Activated effector memory CD4-positive, alpha-beta T cell treated with Interleukin-2 at 50 U/mL for 16 hours (primary cell): ENCODE data around the gene CCDC40.

Experiments
- DNase-seq: peaks from one replicate; pipeline ENCODE4 v3.0.0-alpha.2; 2020

The CCDC40 gene

DNA sequence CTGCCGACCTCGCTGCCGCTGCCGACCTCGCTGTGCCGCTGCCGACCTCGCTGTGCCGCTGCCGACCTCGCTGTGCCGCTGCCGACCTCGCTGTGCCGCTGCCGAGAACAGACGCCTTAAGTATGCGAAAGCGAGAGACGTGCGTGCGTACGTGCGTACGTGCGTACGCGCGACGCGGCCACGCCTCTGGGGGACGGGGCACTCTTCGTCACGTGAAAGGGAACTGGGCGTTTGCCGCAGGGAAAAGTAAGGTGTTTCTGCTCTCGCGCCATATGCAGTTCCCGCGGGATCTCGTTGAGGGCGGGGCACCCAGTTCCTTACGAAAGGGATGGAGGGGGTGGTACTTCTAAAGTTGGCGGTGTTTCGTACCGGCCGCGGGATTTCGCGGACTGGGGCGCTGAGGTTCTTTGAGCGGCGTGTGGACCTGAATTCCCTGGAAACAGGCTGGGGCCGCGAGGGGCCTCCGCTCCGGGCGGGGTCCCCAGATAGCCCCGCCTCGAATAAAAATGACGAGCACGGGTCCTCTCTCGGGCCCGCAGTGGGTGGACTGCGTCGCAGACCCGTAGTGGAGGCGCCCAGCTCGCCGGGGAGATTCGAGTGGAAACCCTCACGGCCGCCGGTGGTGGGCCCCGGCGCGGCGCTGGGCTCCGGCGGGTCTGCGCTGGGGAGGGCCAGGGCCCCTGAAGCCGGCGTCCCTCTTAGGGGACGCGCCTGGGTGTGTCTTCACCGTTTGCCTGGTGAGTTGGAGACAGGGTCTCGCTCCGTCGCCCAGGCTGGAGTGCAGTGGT is 110.8 kb downstream of the CCDC40 start, which contains the start of gene EIF4A3:
Gene EIF4A3, minus strand, starts transcription at position 94 of the 788 bp plus-strand sequence. CDS start 167 bp downstream, outside the sequence.
- peak; percentile 96 for DNase-seq
